GM15510 (cell line): ENCODE data around the gene HBM.

Source experiments
- POLR2A ChIP-seq: IDR thresholded peaks from 3 replicates; pipeline ENCODE4 v1.6.1; 2011; ENCODE audit warnings: borderline replicate concordance; ENCODE audit not compliant: insufficient read length; ENCODE audit errors: extremely low read depth

The HBM gene

GRCh38 chr16:179211-180092, 13.7 kb downstream of the HBM start:
- no peak for TF ChIP-seq POLR2A

GRCh38 chr16:180101-180675, 14.4 kb downstream of the HBM start, which contains the start of gene HBQ1:
Gene HBQ1 (plus strand): TSS chr16:180459. CDS start chr16:180487, 28 bp downstream.
- TF ChIP-seq POLR2A: no peak

- no peak for TF ChIP-seq POLR2A
Measured at GRCh38 chr16:180681-181564, 15.1 kb downstream of the HBM start.

GRCh38 chr16:181565-182021, 15.8 kb downstream of the HBM start:
- TF ChIP-seq POLR2A: no peak

GRCh38 chr16:183005-183404, 17.2 kb downstream of the HBM start:
- TF ChIP-seq POLR2A: no peak

GRCh38 chr16:185213-185612, 19.4 kb downstream of the HBM start:
- TF ChIP-seq POLR2A: no peak

- no peak for TF ChIP-seq POLR2A
Measured at GRCh38 chr16:185691-186090, 19.9 kb downstream of the HBM start.

GRCh38 chr16:187330-187729, 21.6 kb downstream of the HBM start:
- no peak for TF ChIP-seq POLR2A

GRCh38 chr16:188674-189073, 22.9 kb downstream of the HBM start:
- TF ChIP-seq POLR2A: no peak

- TF ChIP-seq POLR2A: no peak
Measured at GRCh38 chr16:189604-190186, 23.9 kb downstream of the HBM start.

- no peak for TF ChIP-seq POLR2A
Measured at GRCh38 chr16:191831-192230, 26.1 kb downstream of the HBM start.

GRCh38 chr16:192686-193085, 26.9 kb downstream of the HBM start:
- no peak for TF ChIP-seq POLR2A

GRCh38 chr16:193441-193840, 27.7 kb downstream of the HBM start:
- TF ChIP-seq POLR2A: no peak

GRCh38 chr16:194516-194915, 28.7 kb downstream of the HBM start:
- no peak for TF ChIP-seq POLR2A

GRCh38 chr16:200388-200787, 34.6 kb downstream of the HBM start:
- TF ChIP-seq POLR2A: no peak
